GOT3 (cell line): ENCODE measurements around the gene CTNNA1.

Source experiments
- DNase-seq: peaks from one replicate; lab custom pipeline; 2025; ENCODE audit warnings: mixed read lengths; lab: John Stamatoyannopoulos, UW

CTNNA1 gene

DNA sequence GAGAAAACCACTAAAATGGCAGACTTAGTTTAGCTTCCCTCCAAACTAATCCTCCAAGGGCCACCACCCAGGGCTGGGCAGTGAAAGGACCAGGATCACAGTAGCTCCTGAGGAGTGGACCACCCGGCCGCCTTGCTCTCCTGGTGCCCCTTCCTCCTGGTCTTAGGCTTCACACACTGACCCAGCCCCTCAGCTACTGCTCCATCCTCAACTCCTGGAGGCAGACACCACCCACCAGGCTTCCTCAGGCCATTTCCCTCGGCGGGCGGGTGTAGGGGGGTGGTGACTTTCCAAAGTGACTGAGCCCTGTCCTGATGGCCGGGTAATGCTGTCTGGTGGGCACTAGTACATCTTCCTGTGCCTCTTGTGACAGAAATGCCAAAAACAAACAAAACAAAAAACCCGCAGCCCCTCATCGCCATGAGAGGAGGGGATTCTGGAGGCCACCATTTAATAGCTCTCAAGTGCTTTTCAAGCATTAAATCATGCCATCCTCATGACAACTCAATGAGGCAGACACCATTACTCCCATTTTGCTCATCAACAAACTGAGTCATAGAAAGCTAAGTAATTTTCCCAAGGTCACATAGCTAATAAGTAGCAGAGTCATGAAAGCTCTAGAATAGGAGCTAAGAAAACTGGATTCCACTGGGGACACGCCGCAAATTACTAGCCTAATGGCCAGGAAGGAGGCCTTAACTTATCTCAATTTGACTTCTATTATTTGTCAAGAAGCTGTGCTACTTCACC is 213.2 kb downstream of the CTNNA1 start:
- DNase-seq = no peak

- no peak for DNase-seq
Measured at GRCh38 chr5:138967791-138968448, 214.7 kb downstream of the CTNNA1 start.

- no peak for DNase-seq
Measured at GRCh38 chr5:138968601-138969000, 215.4 kb downstream of the CTNNA1 start.

DNA sequence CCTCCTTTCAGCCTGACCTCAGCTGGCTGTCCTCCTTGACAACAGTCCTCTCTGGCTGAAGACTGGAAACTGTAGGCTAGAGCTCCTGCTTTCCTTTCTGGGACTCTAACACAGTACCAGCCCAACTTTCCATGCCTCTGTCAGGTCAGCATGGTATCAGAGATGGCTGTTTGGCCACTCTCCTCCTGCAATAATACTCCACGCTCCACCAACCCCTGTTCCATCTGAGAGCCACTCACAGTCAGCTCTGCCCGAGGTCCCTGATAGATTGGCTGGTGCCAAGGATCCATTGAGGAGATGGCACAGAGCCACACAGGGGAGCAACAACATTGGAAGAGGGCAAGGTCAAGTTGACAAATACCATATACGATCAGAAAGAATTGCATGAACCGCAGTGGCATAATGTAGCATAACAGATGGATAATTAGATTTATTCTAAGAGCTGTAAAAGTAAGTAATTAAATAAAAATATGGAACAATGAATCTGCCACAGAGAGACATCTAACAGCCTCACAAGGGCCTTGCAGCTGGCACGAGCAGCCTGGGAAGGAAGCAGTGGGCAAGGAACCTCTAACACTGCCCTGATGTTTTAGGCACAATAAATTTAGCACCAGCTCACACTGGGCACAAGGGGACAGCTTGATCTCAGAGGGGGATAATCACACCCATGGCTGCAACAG is 216.2 kb downstream of the CTNNA1 start:
- DNase-seq = no peak

GRCh38 chr5:138972230-138972629 is 219.0 kb downstream of the CTNNA1 start:
- no peak for DNase-seq

- DNase-seq = no peak
Measured at GRCh38 chr5:138972836-138973235, 219.6 kb downstream of the CTNNA1 start.

- no peak for DNase-seq
Measured at GRCh38 chr5:138974227-138975063, 221.2 kb downstream of the CTNNA1 start.

DNA sequence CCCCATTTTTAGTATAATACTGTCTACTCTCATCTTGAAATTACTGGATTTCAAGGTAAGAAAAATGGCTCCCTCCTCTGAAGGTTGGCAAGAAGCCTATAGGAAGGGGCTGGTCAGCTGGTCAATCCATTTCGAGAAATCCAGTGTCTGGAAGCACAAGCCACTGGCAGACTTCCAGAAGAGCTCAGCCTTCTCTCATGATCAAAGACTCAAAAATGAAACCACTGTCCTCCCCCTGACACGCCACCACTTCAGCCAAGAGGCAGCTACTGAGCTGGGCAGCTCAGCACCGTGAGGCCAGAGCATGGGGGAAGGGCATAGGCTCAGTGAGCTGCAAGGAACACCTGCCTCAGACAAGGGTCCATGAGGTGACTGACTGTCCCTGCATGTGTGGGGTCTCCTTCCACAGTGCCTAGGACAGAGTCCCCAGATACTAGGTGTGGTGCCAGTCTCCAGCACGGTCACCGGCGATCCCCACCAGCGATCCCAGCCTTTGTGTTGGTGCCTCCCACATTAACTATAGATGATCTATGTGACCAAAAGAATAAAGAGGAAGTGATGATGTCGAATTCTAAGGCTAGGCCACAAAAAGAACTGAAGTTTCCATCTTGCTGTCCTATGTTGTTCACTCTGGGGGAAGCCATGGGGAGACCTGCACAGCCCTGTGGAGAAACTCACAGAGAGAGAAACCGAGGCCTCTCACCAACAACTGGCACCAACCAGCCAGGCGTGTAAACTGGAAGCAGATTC is 222.0 kb downstream of the CTNNA1 start:
- no peak for DNase-seq

GRCh38 chr5:138978080-138978479 is 224.9 kb downstream of the CTNNA1 start:
- no peak for DNase-seq

- DNase-seq = no peak
Measured at GRCh38 chr5:138978581-138978980, 225.4 kb downstream of the CTNNA1 start.

GRCh38 chr5:138979684-138980280 is 226.6 kb downstream of the CTNNA1 start:
- DNase-seq = no peak

DNA sequence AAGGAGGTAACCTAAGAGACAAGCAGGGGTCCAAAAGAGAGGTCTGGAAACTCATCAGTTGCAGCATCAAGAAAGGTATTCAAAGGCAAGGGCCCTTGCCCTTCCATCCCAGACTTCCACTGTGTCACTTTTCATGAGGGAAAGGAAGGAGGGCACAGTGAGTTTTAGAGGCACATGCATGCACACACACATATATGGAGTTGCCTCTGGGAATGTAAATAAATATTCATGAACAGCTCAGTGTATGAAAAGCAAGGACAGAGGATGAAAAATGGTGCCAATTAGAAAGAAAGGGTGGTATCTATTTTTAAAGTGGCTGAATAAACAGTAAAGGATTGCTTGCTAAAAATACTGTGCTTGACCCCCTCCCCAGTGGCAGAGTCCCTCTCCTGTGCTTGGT is 227.2 kb downstream of the CTNNA1 start:
- DNase-seq = no peak

DNA sequence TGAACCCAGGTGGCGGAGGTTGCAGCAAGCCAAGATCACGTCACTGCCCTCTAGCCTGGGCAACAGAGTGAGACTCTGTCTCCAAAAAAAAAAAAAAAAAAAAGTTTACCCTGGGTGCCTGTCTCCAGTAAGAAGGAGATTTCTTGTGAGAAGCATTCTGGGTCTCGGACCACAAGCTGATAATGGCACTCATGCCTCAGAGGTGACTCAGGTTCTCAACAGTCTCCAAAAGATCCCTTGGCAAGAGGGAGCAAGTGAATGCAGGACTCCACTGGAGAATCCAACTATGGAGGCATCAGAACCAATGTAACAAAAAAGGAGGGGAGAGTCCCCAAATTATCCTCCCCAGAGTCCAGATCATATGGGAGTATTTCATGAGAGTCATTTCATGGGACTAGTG is 227.9 kb downstream of the CTNNA1 start:
- no peak for DNase-seq

- no peak for DNase-seq
Measured at GRCh38 chr5:138981586-138981985, 228.4 kb downstream of the CTNNA1 start.

DNA sequence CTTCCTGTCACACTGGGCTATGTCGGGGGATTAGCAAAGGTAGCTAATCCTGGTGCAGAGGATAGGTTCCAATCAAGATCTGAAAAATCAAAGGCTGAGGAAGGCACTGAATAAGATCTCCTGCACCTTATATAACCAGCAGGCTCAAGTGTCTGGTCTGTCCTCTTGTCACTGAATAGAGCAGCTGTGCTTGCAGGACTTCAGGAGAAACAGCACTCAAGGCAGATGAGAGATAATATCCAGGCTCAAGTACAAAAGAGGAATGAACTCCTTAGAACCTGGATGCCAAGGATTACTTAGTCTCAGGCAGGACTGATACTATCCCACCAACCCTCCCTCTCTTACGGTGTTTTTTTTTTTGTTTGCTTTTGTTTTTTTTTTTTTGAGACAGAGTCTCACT is 230.8 kb downstream of the CTNNA1 start:
- no peak for DNase-seq
